PC-9 (cell line): ENCODE data around the gene GABRA1. TPM values are rescaled to one million over a fixed set of nuclear protein-coding genes. Genes with fewer than 3 reads are reported as not detected.
A peak's percentile ranks its signal among the peaks of the same experiment; 100 is the strongest.

ENCODE experiments used
- BruUV-seq: library from RNA; stranded (reverse); fragments of 400-500 nt; replicated peaks from 2 replicates; lab custom pipeline; 2021; lab: Mats Ljungman, UMichigan
- CTCF ChIA-PET: fragments of 300-600 bp; sonication (Branson Sonifier 250); formaldehyde crosslinking; loops from one replicate; lab custom pipeline; 2022; ENCODE audit warnings: antibody characterized with exemption; lab: Charles Lee
- POLR2A ChIA-PET: fragments of 300-600 bp; sonication (Branson Sonifier 250); formaldehyde crosslinking; loops from one replicate; lab custom pipeline; 2022; ENCODE audit warnings: antibody characterized with exemption; ENCODE audit not compliant: unreplicated experiment; lab: Charles Lee
- DNase-seq, 2 experiments: peaks; one replicate each; pipeline versions ENCODE4 v3.0.0 to v3.0.0-alpha.2; 2015 to 2022; ENCODE audit warnings: mixed read lengths in 1 of 2
- H2AFZ ChIP-seq: fragments of 200-600 bp; sonication (generic); 2 replicates; pipeline ENCODE4 v1.8.1; 2017; ENCODE audit warnings: antibody characterized with exemption
- H3F3A ChIP-seq: fragments of 200-600 bp; sonication (generic); 2 replicates; pipeline ENCODE4 v1.8.1; 2017; ENCODE audit warnings: antibody characterized with exemption, mild to moderate bottlenecking, low read depth; ENCODE audit not compliant: insufficient read depth
- H3K27ac ChIP-seq: fragments of 200-600 bp; sonication (generic); 2 replicates; pipeline ENCODE4 v1.6.1; 2016; ENCODE audit warnings: mixed run types
- H3K27me3 ChIP-seq: fragments of 200-600 bp; sonication (generic); 2 replicates; pipeline ENCODE4 v1.6.1; 2016; ENCODE audit warnings: low read depth, mixed run types; ENCODE audit not compliant: insufficient read depth
- H3K36me3 ChIP-seq: fragments of 200-600 bp; sonication (generic); 2 replicates; pipeline ENCODE4 v1.6.1; 2016; ENCODE audit warnings: low read depth, mixed run types
- H3K4me1 ChIP-seq: fragments of 200-600 bp; sonication (generic); replicated peaks from 2 replicates; pipeline ENCODE4 v1.6.1; 2016; ENCODE audit warnings: mixed run types; ENCODE audit not compliant: insufficient read depth
- H3K4me2 ChIP-seq: fragments of 200-600 bp; sonication (generic); 2 replicates; pipeline ENCODE4 v1.6.1; 2017; ENCODE audit warnings: mixed run types
- H3K4me3 ChIP-seq: fragments of 200-600 bp; sonication (generic); 2 replicates; pipeline ENCODE4 v1.6.1; 2016; ENCODE audit warnings: mixed run types
- H3K79me2 ChIP-seq: fragments of 200-600 bp; sonication (generic); 2 replicates; pipeline ENCODE4 v1.6.1; 2017; ENCODE audit warnings: low read depth, mixed run types
- H3K9me2 ChIP-seq: fragments of 200-600 bp; sonication (generic); 2 replicates; pipeline ENCODE4 v1.8.1; 2017; ENCODE audit warnings: mild to moderate bottlenecking; ENCODE audit not compliant: insufficient read depth
- H3K9me3 ChIP-seq: fragments of 200-600 bp; sonication (generic); 2 replicates; pipeline ENCODE4 v1.8.1; 2016; ENCODE audit warnings: low read depth; ENCODE audit not compliant: insufficient read depth
- H4K20me1 ChIP-seq: fragments of 200-600 bp; sonication (generic); 2 replicates; pipeline ENCODE4 v1.8.1; 2017; ENCODE audit not compliant: insufficient read depth
- EZH2 ChIP-seq: fragments of 200-600 bp; sonication (generic); IDR thresholded peaks from 2 replicates; pipeline ENCODE4 v1.8.0; 2017; ENCODE audit warnings: antibody characterized with exemption, low read depth
- intact Hi-C: fragments of 100-400 bp; cut with micrococcal nuclease; formaldehyde crosslinking; loops from one replicate; pipeline ENCODE4 v1.10.0; 2022; ENCODE audit not compliant: unreplicated experiment
- total RNA-seq: library from RNA; stranded (reverse); gene quantifications from 2 replicates; pipeline ENCODE4 v1.2.3, GENCODE V29; 2021
- TF ChIP-seq, protein P1 (sequence below): fragments of 200-600 bp; sonication (generic); conservative IDR thresholded peaks from 2 replicates; pipeline ENCODE4 v1.6.1; 2017; ENCODE audit warnings: mixed run types, antibody characterized with exemption, mild to moderate bottlenecking, moderate library complexity

GABRA1 gene
- total RNA-seq, 1 experiment from 2014 or later: not detected

GRCh38 chr5:161851691-161852299 lies 3.9 kb downstream of the GABRA1 start:
- TF ChIP-seq EZH2: no peak
- TF ChIP-seq, protein P1, sequence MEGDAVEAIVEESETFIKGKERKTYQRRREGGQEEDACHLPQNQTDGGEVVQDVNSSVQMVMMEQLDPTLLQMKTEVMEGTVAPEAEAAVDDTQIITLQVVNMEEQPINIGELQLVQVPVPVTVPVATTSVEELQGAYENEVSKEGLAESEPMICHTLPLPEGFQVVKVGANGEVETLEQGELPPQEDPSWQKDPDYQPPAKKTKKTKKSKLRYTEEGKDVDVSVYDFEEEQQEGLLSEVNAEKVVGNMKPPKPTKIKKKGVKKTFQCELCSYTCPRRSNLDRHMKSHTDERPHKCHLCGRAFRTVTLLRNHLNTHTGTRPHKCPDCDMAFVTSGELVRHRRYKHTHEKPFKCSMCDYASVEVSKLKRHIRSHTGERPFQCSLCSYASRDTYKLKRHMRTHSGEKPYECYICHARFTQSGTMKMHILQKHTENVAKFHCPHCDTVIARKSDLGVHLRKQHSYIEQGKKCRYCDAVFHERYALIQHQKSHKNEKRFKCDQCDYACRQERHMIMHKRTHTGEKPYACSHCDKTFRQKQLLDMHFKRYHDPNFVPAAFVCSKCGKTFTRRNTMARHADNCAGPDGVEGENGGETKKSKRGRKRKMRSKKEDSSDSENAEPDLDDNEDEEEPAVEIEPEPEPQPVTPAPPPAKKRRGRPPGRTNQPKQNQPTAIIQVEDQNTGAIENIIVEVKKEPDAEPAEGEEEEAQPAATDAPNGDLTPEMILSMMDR: peak; percentile 56
- ChIA-PET POLR2A (no interaction called here), CTCF (no interaction called here)
- intact Hi-C loops: loop anchor here (10.0 kb wide), 2 partner anchors 1493 to 1553 kb away; no protein-coding TSS in a partner anchor
- Histone ChIP-seq H3K9me3 (no peaks in the 10 kb centered on the region), H3K4me3 (no peak overlapping the region), H3K27me3 (no peaks in the 10 kb centered on the region), H3K4me2 (no peak overlapping the region), H3K4me1 (no peaks in the 10 kb centered on the region), H3K79me2 (no peaks in the 10 kb centered on the region), H4K20me1 (no peaks in the 10 kb centered on the region), H3K27ac (no peak overlapping the region), H3K36me3 (no peaks in the 10 kb centered on the region), H3F3A (no peaks in the 10 kb centered on the region), H2AFZ (no peak overlapping the region), H3K9me2 (no peaks in the 10 kb centered on the region)
- no peak for DNase-seq
- no TSS peak for BruUV-seq

DNA sequence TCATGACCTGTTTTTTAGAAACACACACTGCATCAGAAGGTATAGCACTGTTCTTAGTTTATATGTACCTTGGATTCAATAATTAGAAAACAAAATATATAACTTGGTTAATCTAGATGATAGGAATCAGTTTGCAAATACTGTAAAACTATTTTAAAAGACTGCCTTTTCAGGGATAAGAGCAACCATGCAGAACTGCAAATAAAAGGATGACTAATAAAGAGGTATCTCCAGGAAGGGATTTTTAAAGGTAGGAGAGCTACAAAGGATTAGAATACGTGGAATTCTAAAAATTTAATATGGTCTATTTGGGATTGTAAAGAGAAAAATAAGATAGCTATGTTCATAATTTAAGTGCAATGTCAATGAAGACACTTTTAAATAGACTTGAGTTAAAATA lies 9.4 kb downstream of the GABRA1 start:
- H3K36me3 ChIP-seq: no peaks in the 10 kb centered on the region
- intact Hi-C loops: loop anchor here (10.0 kb wide), 2 partner anchors 1487 to 1547 kb away; no protein-coding TSS in a partner anchor
- H3K27me3 ChIP-seq: no peaks in the 10 kb centered on the region
- no peak overlapping the region for H3K27ac ChIP-seq
- TF ChIP-seq EZH2: no peak
- TF ChIP-seq, protein P1: no peak
- CTCF ChIA-PET: interaction anchor here (0.6 kb wide), 1 partner anchor 255 kb away, joined by 3 read pairs; no protein-coding TSS in a partner anchor
- no peak overlapping the region for H2AFZ ChIP-seq
- H3K9me2 ChIP-seq: no peaks in the 10 kb centered on the region
- no peaks in the 10 kb centered on the region for H3K79me2 ChIP-seq
- no peaks in the 10 kb centered on the region for H4K20me1 ChIP-seq
- BruUV-seq: no TSS peak
- H3F3A ChIP-seq: no peaks in the 10 kb centered on the region
- POLR2A ChIA-PET: no interaction called here
- DNase-seq: no peak
- no peaks in the 10 kb centered on the region for H3K4me1 ChIP-seq
- no peak overlapping the region for H3K4me3 ChIP-seq
- no peak overlapping the region for H3K4me2 ChIP-seq
- no peaks in the 10 kb centered on the region for H3K9me3 ChIP-seq

DNA sequence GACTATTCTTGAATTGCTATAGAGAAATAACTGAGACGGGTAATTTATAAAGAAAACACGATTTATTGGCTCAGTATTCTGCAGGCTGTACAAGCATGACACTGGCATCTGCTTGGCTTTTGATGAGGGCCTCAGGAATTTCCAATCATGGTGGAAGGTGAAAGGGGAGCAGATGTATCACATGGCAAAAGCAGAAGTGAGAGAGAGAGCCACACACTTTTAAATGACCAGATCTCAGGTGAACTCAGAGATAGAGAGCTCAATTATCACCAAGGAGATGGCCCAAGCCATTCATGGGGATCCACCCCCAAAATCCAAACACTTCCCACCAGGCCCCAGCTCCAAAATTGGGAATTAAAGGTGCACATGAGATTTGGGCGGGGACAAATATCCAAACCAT lies 15.3 kb downstream of the GABRA1 start:
- no peak for DNase-seq
- BruUV-seq: no TSS peak
- Histone ChIP-seq H3K4me1 (no peaks in the 10 kb centered on the region), H3K9me3 (no peaks in the 10 kb centered on the region), H3K9me2 (no peaks in the 10 kb centered on the region), H3K27me3 (no peaks in the 10 kb centered on the region), H3K27ac (no peak overlapping the region), H3K79me2 (no peaks in the 10 kb centered on the region), H3K4me2 (no peak overlapping the region), H4K20me1 (no peaks in the 10 kb centered on the region), H2AFZ (no peak overlapping the region), H3K36me3 (no peaks in the 10 kb centered on the region), H3F3A (no peaks in the 10 kb centered on the region), H3K4me3 (no peak overlapping the region)
- TF ChIP-seq EZH2: no peak
- TF ChIP-seq, protein P1: no peak
- intact Hi-C loops: no loop called here
- CTCF ChIA-PET: no interaction called here
- POLR2A ChIA-PET: interaction anchor here (0.5 kb wide), 1 partner anchor 139 kb away, joined by 5 read pairs; no protein-coding TSS in a partner anchor
